Mucosa of rectum (tissue), 2 donors: Measurements from ENCODE around the gene RAB6A.

Experiments used
- H3K27ac ChIP-seq, 2 donors: one replicate each; pipeline ENCODE4 v1.7.0; 2013; ENCODE audit warnings: inconsistent platforms in 2 of 2, low read depth in 2 of 2, low read length in 2 of 2
- H3K27me3 ChIP-seq, 2 donors: one replicate each; pipeline ENCODE4 v1.7.0; 2013; ENCODE audit warnings: low read length in 2 of 2; ENCODE audit not compliant: control insufficient read depth in 2 of 2, insufficient read depth in 2 of 2
- H3K36me3 ChIP-seq, 2 donors: one replicate each; pipeline ENCODE4 v1.7.0; 2013; ENCODE audit warnings: low read length in 2 of 2; ENCODE audit not compliant: control insufficient read depth in 2 of 2, insufficient read depth in 2 of 2
- H3K4me1 ChIP-seq, 2 donors: one replicate each; pipeline ENCODE4 v1.7.0; 2013; ENCODE audit warnings: low read length in 2 of 2, mild to moderate bottlenecking in 1 of 2; ENCODE audit not compliant: control insufficient read depth in 2 of 2, insufficient read depth in 2 of 2
- H3K4me3 ChIP-seq, 2 donors: one replicate each; pipeline ENCODE4 v1.7.0; 2013; ENCODE audit warnings: low read length in 2 of 2
- H3K9ac ChIP-seq, 2 donors: one replicate each; pipeline ENCODE4 v1.7.0; 2013; ENCODE audit warnings: low read length in 2 of 2, low read depth in 1 of 2, mild to moderate bottlenecking in 1 of 2
- H3K9me3 ChIP-seq, 2 donors: one replicate each; pipeline ENCODE4 v1.7.0; 2013; ENCODE audit warnings: low read length in 2 of 2; ENCODE audit not compliant: control insufficient read depth in 2 of 2
- donor health status: healthy.
- donor health status: Normal muscosa, but diverticular disease.

RAB6A gene

GRCh38 chr11:73766763-73767162, 5.9 kb upstream of the RAB6A start:
- H3K27ac ChIP-seq = no peak overlapping the region
- no peaks in the 10 kb centered on the region for H3K27me3 ChIP-seq
- H3K36me3 ChIP-seq = no peaks in the 10 kb centered on the region
- H3K4me3 ChIP-seq = no peak overlapping the region
- H3K9ac ChIP-seq = no peak overlapping the region
- no peaks in the 10 kb centered on the region for H3K9me3 ChIP-seq
- H3K4me1 ChIP-seq = no peaks in the 10 kb centered on the region

GRCh38 chr11:73762732-73763131, 1.9 kb upstream of the RAB6A start:
- H3K4me3 ChIP-seq = no peak overlapping the region
- no peaks in the 10 kb centered on the region for H3K27me3 ChIP-seq
- no peak overlapping the region for H3K27ac ChIP-seq
- H3K9me3 ChIP-seq = no peaks in the 10 kb centered on the region
- H3K9ac ChIP-seq = no peak overlapping the region
- H3K36me3 ChIP-seq = no peaks in the 10 kb centered on the region
- H3K4me1 ChIP-seq = peaks cover 0 to 7% of the 10 kb centered on the region in 2 donors

GRCh38 chr11:73761403-73761945, 600 bp upstream of the RAB6A start:
- Histone ChIP-seq H3K36me3 (no peaks in the 10 kb centered on the region), H3K9ac (peak overlapping the region in 1 of 2 donors; percentile 58), H3K9me3 (no peaks in the 10 kb centered on the region), H3K27ac (peak overlapping the region; percentile 85), H3K4me1 (peaks cover 0 to 7% of the 10 kb centered on the region in 2 donors), H3K4me3 (peak overlapping the region; percentile 74 to 76), H3K27me3 (no peaks in the 10 kb centered on the region)

- H3K4me3 ChIP-seq = peak overlapping the region; percentile 85 to 87
- peak overlapping the region; percentile 92 to 98 for H3K9ac ChIP-seq
- H3K27ac ChIP-seq = peak overlapping the region; percentile 94 to 95
- no peaks in the 10 kb centered on the region for H3K36me3 ChIP-seq
- H3K9me3 ChIP-seq = no peaks in the 10 kb centered on the region
- no peaks in the 10 kb centered on the region for H3K27me3 ChIP-seq
- peaks cover 0 to 7% of the 10 kb centered on the region in 2 donors for H3K4me1 ChIP-seq
Measured at GRCh38 chr11:73760135-73760678, 667 bp downstream of the RAB6A start.

GRCh38 chr11:73759610-73760134, 1.2 kb downstream of the RAB6A start:
- no peaks in the 10 kb centered on the region for H3K27me3 ChIP-seq
- peaks cover 0 to 7% of the 10 kb centered on the region in 2 donors for H3K4me1 ChIP-seq

GRCh38 chr11:73758451-73758850, 2.4 kb downstream of the RAB6A start:
- Histone ChIP-seq H3K4me3 (no peak overlapping the region), H3K9ac (no peak overlapping the region), H3K36me3 (no peaks in the 10 kb centered on the region), H3K27ac (no peak overlapping the region), H3K27me3 (no peaks in the 10 kb centered on the region), H3K9me3 (no peaks in the 10 kb centered on the region), H3K4me1 (peaks cover 3 to 16% of the 10 kb centered on the region in 2 donors)

More at GRCh38 chr11:73759610-73760134, 1.2 kb downstream of the RAB6A start:
- H3K9me3 ChIP-seq = no peaks in the 10 kb centered on the region
- peak overlapping the region; percentile 94 to 95 for H3K27ac ChIP-seq
- peak overlapping the region; percentile 92 to 98 for H3K9ac ChIP-seq
- H3K36me3 ChIP-seq = no peaks in the 10 kb centered on the region
- H3K4me3 ChIP-seq = peak overlapping the region; percentile 85 to 87

- H3K9ac ChIP-seq = no peak overlapping the region
- no peaks in the 10 kb centered on the region for H3K36me3 ChIP-seq
- peaks cover 3 to 20% of the 10 kb centered on the region in 2 donors for H3K4me1 ChIP-seq
- no peak overlapping the region for H3K4me3 ChIP-seq
- no peaks in the 10 kb centered on the region for H3K27me3 ChIP-seq
- H3K9me3 ChIP-seq = no peaks in the 10 kb centered on the region
- H3K27ac ChIP-seq = no peak overlapping the region
Measured at GRCh38 chr11:73757598-73757997, 3.3 kb downstream of the RAB6A start.

- H3K4me3 ChIP-seq = no peak overlapping the region
- H3K36me3 ChIP-seq = no peaks in the 10 kb centered on the region
- H3K27me3 ChIP-seq = no peaks in the 10 kb centered on the region
- H3K4me1 ChIP-seq = peaks cover 3 to 28% of the 10 kb centered on the region in 2 donors
- H3K27ac ChIP-seq = no peak overlapping the region
- H3K9ac ChIP-seq = no peak overlapping the region
- H3K9me3 ChIP-seq = no peaks in the 10 kb centered on the region
Measured at GRCh38 chr11:73755670-73756069, 5.2 kb downstream of the RAB6A start.

- peaks cover 5 to 28% of the 10 kb centered on the region in 2 donors for H3K4me1 ChIP-seq
Measured at GRCh38 chr11:73753938-73754337, 6.9 kb downstream of the RAB6A start.

GRCh38 chr11:73752903-73753302, 8.0 kb downstream of the RAB6A start:
- no peak overlapping the region for H3K4me3 ChIP-seq
- no peaks in the 10 kb centered on the region for H3K9me3 ChIP-seq
- H3K27ac ChIP-seq = no peak overlapping the region
- no peak overlapping the region for H3K9ac ChIP-seq
- H3K36me3 ChIP-seq = no peaks in the 10 kb centered on the region
- H3K27me3 ChIP-seq = no peaks in the 10 kb centered on the region
- peaks cover 5 to 26% of the 10 kb centered on the region in 2 donors for H3K4me1 ChIP-seq

More at GRCh38 chr11:73753938-73754337, 6.9 kb downstream of the RAB6A start:
- no peak overlapping the region for H3K27ac ChIP-seq
- H3K36me3 ChIP-seq = no peaks in the 10 kb centered on the region
- no peaks in the 10 kb centered on the region for H3K9me3 ChIP-seq
- no peak overlapping the region for H3K4me3 ChIP-seq
- H3K9ac ChIP-seq = no peak overlapping the region
- no peaks in the 10 kb centered on the region for H3K27me3 ChIP-seq
